Epidermal melanocyte (primary cell): ENCODE data around the gene KATNAL2.
A peak's percentile ranks its signal among the peaks of the same experiment; 100 is the strongest.

Experiments used
- DNase-seq: peaks from one replicate; pipeline ENCODE4 v3.0.0; 2011; ENCODE audit warnings: low spot score; ENCODE audit not compliant: insufficient read length

Gene KATNAL2, protein sequence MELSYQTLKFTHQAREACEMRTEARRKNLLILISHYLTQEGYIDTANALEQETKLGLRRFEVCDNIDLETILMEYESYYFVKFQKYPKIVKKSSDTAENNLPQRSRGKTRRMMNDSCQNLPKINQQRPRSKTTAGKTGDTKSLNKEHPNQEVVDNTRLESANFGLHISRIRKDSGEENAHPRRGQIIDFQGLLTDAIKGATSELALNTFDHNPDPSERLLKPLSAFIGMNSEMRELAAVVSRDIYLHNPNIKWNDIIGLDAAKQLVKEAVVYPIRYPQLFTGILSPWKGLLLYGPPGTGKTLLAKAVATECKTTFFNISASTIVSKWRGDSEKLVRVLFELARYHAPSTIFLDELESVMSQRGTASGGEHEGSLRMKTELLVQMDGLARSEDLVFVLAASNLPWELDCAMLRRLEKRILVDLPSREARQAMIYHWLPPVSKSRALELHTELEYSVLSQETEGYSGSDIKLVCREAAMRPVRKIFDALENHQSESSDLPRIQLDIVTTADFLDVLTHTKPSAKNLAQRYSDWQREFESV

DNA sequence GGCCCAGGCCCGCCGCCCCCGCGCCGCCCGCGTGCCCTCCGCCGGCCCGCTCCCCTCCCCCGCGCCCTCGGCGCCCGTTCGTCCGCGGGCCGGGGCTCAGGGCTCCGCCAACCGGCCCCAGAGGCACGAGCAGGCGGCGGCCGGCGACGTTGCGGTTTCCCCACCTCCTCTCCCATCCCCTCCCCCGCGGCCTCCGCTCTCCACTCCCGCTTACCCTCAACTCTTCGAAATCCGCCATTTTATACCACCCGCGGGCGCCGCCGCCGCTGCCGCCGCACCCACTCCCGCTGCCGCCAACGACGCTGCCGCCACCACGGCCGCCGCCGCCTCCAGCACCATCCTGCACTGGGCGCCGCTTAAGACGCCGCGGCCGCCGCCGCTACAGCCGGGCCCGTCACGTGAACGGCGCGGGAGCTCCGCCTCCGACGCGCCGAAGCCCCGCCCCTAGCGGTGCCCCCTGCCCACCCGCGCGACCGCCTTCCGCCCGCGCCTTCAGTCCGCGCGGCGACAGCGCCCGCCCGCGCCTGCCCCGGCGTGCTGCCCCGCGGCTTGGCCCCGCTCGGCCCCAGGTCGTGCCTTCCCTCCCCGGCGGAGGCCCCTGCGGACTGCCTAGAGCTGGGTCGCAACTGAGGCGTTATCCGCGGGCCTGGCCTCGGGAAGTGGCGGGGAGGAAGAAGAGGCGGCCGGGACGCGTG lies at the start of gene KATNAL2, which contains the start of gene PIAS2:
Gene KATNAL2, plus strand, starts transcription at position 495 of the 695 bp plus-strand sequence. CDS start 29,271 bp downstream, outside the sequence.
Gene PIAS2, minus strand, starts transcription at position 400 of the 695 bp plus-strand sequence. Its CDS starts 162 bp downstream, at position 238.
- DNase-seq: peak; percentile 62

DNA sequence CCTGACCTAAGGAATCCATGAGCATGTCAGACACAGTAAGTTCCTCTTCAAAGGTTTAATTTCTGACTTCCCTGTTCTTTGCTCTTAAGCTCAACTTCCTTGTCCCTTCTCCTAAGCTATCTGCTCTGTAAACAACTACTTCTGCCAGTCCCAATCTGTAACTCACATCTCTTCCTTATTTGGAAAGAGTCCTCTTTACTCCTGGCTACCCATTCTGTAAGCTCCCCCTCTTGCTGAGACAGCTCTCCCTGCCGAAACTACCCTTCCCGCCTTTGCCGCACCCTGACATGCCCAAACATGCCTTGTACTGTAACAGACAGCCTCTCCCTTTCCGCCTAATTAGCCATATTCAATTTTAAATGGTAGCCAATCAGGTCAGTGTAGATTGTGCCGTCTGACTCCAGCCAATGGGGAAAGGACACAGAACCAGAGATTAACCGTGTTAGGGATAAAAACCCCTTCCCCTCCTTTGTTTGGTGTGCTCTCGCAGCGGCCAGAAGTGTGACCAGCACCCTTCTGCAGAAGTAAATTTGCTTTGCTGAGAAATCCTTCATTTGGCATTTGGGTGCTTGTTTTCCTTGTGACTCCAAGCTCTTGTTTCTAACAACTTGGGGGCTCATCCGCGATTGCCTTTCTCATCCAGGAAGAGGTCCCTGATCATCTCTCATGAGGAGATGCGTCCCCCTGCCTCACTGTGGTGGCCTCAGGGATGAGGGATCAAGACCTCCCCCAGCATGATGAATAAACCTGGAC lies 49.1 kb upstream of the KATNAL2 start:
- DNase-seq: no peak

DNA sequence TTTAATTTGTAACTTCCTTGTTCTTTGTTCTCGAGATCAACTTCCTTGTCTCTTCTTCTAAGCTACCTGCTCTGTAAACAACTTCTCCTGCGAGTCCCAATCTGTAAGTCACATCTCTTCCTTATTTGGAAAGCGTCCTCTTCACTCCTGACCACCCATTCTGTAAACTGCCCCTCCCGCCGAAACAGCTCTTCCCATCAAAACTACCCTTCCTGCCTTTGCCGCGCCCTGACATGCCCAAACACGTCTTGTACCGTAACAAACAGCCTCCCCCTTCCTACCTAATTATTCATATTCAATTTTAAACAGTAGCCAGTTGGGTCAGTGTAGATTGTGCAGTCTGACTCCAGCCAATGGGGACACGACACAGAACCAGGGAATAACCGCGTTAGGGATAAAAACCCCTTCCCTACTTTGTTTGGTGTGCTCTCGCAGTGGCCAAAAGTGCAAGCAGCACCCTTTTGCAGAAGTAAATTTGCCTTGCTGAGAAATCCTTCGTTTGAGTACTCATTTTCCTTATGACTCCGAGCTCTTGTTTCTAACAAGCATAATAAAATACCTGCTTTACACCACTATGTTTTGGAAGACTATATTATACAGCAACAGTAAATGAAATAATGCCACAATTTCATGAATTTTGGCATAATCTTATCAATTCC lies 39.9 kb upstream of the KATNAL2 start:
- DNase-seq: no peak

DNA sequence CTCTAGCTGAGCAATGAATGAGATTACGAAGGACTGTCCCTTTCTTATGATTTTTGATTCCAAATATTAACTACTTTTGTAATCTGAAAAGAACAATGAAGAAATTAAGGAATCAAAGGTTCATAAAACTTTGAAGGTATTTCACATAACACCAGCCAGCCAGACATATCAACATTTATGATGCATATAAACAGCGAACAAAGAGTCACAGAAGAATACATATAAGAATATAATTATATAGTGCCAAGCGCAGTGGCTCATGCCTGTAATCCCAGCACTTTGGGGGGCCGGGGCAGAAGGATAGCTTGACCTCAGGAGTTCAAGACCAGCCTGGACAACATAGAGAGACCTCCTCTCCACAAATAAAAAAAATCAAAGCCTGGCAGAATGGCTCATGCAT lies 34.2 kb upstream of the KATNAL2 start:
- no peak for DNase-seq

DNA sequence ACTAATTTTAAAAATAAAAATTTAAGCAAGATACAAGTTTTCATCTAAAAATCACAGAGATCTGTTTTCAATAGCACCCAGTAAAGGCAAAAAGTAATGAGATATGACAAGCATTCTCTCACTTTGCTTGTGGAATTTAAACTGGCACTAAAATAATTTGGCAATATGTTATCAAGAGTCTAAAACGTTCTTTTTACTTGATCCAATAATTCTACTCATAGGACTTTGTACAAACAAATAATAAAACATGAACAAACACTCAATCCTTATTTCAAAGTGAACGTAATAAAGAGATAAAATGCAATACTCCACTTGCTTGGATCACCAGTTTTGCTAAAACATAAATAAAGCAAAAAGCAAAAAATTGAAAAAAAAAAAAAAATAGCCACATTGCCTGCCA lies 30.5 kb upstream of the KATNAL2 start:
- no peak for DNase-seq

DNA sequence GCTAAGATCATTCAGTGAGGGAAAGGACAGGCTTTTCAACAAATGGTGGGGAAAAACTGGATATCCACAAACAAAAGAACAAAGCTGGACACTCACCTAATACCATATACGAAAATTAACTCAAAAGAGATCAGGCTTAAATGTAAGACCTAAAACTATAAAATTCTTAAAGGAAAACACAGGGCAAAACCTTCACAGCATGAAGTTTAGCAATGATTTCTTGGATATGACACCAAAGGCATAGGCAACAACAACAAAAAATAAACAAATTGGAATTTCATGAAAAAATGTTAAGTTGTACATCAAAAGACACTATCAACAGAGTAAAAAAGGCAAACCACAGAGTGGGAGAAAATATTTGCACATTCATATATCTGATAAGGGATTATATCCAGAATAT lies 28.4 kb upstream of the KATNAL2 start:
- no peak for DNase-seq

DNA sequence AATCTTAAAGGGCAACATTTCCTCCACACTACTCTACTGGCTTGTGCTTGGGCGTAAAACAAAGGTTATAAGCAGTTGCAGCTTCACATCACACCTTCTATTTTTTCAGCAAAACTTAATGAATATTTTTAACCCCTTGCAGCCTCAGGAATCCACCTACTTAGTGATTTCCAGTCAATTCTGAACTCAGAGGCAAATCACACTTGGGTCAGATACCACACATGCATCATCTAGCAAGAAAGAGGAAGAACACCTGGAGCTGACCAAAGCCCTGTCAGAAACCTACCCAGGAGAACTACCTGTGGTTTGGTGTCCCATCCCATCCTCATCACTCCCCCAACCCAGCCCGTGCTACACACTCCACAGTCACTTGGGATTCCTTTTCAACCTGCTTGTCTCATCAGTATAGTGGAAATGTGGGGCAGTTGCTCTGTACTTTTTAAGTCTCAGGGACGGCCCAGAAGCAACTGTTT lies 25.6 kb upstream of the KATNAL2 start:
- DNase-seq: no peak

DNA sequence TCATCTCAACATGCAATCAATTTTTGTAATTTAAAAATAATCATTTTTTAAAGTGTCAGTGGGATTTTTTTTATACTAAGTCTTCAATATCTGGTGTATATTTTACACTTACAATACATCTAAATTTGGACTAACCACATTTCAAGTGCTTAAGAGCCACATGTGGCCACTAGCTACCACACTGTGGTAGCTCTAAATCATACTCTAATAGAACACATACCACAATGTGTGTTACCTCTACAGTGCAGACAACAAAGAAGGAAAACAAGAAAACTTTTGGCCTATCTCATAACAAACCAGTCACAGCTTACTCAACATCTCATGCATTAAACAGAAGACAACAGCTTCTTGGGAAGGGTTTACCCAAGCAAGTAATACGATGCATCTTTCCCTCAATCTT lies 24.6 kb upstream of the KATNAL2 start:
- DNase-seq: no peak

DNA sequence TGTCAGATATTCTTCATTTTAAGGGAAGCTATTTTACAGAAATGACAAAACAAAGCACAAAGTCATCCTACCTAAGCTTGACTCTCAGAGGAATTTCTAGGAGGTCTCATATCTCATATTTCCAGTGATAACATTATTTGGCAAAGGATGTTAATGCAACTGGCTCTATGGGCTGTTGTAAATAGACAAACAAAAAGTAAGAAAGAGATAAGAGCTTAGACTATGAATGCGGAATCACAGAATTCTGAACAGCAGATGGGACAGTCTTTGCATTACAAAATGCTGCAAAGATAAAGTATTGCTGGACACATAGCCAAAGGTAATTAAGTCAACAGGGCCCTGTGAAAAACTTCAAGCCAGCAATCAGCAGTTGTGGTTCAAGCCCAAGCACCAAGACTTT lies 24.0 kb upstream of the KATNAL2 start:
- no peak for DNase-seq

DNA sequence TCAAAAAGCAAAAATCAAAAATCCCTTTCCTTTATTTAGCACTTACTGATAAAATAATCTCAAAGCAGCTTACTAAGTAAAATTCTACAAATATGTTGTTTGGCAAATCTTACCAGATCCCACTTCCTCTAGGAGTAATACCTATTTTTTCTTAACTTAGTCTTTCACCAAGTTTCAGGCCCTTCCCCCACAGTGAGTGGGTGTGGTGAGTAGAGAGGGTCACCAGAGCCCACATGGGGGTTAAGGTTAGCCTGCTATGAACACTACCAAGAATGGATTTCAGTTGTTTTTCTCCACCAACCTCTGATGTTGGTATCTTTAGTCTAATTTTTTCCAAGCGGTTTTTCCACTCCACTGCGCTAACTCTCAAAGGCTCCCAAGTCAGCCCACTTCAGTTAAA lies 23.3 kb upstream of the KATNAL2 start:
- no peak for DNase-seq

DNA sequence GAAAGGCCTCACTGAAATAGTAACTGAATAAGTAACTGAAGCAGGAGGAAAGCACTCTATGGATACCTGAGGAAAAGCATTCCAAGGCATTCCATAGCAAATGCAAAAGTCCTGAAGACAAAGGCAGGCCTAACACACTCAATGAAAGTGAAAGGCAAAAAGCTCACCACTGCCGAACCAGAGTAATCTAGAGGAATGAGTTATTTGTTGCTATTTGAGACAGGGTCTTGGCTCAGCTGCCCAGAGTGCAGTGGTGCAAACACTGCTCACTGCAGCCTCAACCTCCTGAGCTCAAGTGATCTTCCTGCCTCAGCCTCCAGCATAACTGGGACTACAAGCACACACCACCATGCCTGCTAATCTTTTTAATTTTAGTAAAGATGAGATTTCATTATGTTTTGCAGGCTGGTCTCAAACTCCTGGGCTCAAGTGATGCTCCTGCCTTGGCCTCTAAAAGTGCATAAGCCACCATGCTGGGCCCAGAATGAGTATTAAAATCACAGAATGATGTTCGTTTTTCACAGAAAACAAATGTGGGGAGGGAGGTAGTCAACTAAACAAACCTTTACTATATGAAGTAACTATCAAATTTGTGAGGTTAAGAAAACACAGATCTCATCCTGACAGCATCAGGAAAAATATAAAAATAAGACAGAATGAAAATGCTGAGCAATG lies 18.0 kb upstream of the KATNAL2 start:
- DNase-seq: no peak

DNA sequence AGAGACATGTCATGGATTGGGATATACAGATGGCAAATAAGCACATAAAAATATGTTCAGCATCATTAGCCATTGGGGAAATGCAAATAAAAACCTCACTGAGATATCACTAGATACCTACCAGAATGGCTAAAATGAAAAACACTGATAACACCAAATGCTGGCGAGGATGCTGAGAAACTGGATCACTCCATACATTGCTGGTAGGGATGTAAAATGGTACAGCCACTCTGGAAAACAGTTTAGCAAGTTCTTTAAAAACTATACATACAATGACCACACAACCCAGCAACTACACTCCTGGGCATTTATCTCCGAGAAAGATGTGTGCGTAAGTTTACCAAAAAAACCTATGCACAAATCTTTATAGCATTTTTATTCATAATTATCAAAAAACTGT lies 14.0 kb upstream of the KATNAL2 start:
- no peak for DNase-seq

DNA sequence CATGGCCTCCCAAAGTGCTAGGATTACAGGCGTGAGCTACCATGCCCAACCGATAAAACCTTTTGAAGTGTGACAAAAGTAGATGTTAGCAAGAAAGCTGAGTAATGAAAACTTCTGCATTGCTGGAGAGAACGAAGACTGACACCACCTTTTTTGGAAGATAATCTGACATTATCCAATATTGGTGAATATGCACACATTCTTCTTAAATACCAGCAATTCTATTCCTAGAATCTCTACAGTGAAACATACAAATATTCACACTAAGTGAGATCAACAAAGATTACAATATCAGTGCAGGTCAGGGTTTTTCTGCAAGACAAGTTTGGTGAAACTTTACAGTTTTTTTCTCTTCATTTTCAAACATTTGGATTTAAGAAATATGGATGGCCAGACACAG lies 7.9 kb upstream of the KATNAL2 start:
- no peak for DNase-seq

DNA sequence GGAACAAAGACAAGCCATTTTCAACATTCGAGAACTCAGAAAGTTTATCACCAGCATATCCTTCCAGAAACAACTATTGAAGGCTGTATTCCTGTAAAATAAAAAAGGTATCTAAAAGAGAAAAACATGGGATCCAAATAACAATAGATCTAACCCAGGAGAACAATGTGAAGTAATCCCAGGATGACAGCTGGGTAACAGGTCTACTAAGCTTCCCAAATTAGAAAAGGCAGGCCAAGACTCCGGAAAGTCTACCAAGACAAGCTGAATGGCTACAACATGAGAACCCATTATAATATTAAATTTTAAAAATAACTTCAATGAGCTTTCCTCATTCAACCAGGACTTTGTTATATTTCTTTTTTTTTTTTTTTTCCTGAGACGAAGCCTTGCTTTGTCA lies 6.5 kb upstream of the KATNAL2 start:
- no peak for DNase-seq

DNA sequence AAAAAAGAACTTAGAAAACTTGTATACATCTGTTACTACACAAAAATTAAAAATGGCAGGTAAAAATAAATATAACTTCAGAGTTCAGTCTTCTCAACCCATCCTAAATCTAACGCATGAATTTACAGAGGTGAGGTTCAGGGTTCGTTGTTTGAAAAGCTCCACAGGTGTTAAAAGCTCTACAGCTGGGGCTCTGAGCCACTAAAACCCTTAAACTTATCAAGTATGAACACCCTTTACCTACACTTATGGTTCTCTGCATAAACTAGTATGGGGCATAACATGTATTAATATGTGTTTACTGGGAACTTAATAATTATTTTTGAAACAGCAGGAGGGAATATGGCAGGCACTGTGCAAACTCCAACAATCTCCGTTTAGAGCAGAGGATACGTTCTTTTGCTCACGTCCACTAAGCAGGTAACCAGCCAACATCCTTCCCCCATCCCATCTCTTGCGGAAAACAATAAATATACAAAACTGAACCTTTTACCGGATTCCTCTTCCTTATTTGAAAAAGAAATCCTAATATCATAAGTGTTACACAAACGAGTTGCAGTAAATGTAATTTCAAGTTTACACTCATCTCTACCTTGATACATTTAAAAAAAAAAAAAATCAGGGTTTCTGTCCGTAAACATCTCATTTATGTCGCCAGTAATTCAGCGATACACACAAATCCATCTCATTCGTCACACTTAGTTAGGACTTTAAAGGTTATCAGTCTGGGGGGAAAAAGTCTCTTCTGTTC lies 1.4 kb upstream of the KATNAL2 start:
- no peak for DNase-seq

DNA sequence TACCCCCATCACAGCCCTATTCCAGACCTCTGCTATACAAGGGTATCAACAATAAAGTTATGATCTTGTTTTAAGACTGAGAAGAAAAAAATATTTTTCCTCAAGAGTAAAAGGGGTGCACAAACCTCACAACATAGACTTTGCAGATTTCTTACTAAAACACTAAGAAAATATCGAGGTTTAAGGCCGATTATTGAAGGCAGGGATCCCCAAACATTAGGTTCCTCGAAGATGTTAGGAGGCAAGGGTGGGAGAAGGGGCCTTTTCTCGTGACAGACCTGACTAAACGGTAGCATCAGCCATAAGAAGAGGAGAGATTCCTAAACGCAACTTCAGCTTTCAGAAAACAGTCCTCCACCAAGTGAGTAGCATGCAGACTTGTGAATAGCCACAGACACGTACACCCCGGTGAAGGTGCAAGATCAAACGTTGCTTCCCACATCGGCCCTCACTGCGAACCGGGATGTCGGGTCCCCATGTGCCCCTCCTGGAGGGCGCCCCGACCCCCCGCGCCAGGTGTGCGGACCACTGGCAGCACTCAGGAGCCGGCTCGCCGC lies 773 bp upstream of the KATNAL2 start:
- DNase-seq: peak; percentile 36

DNA sequence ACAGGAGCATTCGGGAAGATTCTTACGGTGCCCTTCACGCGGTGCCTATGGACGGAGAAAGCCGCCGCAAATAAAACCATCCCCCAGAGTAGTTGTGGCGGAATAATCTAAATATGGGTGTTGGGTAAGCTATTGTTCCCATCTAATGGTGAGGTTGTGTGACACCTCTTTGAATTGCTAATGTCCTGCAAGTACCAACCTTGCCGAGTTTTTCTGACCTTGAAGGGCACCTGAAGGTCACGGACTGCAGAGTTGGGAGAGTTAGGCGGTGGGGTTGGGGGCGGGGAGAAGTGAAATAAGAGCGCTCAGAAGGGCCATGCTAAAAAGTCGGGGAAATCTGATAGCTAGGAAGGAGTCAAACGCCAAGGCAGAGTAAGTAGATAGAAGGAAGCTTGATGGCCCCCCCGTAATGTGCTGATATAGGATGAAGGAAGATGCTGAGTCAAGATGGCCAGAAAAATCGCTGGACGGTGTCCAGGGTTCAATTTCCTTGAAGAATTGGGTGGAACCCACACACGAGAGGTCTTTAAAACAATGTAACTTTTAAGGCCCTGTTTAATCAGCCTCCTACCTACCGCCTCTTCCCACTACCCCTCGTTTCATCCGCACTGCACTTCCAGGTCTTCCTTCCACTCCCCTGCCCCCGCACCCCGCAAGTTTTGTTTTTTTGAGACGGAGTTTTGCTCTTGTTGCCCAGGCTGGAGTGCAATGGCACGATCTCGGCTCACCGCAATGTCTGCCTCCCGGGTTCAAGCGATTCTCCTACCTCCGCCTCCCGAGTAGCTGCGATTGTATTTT lies 600 bp downstream of the KATNAL2 start:
- no peak for DNase-seq

DNA sequence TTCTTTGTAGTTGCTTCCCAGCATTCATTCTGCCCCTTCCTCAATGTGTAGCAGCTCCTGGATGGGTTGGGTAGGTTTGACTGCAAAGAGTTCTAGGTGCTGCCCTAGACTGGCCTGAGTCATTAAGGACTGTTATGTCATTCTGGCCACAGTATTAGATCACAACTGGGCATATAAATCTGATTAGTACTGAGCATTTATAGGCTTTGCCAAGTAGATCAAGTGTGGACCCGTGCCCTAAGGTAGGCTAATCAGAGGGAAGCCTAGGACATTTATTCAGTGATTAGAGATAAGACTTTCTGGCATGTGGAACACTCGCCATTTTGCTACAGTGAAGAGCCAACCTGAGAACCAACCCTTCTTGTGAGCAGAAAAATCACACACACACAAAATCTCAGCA lies 2.7 kb downstream of the KATNAL2 start:
- DNase-seq: no peak

DNA sequence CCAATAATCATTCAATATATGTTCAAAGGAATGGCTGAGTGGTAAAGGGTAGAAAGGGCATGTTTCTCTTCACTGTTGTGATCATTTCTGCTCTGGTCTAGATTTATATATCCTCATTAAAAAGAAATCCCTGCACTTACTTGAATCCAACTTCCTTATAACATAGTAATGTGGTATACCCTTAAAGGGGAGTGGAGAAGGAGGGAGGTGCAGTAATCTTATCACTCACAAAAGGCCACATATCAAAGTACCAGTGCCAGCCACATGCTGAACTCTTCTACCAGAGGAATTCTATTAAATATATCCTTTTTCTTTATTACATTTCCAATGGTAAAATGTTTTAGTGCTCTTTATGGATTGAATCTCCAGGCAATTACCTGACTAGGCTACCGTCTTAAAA lies 3.3 kb downstream of the KATNAL2 start:
- DNase-seq: no peak
